GM12801 (cell line): Measurements from ENCODE around the gene MFSD2B.

ENCODE experiments used
- CTCF ChIP-seq: IDR thresholded peaks from one replicate; pipeline ENCODE4 v1.5.1; 2011; ENCODE audit warnings: control low read depth; ENCODE audit not compliant: insufficient read length; ENCODE audit errors: extremely low read depth

The MFSD2B gene

GRCh38 chr2:24072259-24072658 is 62.4 kb downstream of the MFSD2B start:
- no peak for TF ChIP-seq CTCF

DNA sequence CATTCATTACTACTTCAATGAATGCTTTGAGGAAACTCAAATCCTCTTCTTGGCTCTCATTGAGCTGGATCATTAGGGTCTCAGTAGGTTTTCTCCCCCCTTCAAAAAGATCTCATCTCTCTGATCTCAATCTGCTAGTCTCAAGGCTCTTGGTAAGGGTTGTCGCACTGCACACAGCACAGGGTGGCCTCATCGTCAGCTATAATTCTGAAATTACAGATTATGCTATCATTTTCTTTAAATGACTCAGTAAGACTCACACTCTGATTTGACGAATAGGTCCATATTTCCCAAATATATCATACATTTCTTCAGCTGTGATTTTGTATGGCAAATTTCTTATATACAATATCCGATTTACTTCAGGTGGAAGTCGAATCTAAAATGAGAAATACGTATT is 63.9 kb downstream of the MFSD2B start:
- no peak for TF ChIP-seq CTCF

- no peak for TF ChIP-seq CTCF
These were observed 65.4 kb downstream of the MFSD2B start for GRCh38 chr2:24075259-24075658.
